Mesenchymal stem cell (in vitro differentiated cells and primary cell): ENCODE measurements around the gene FLAD1.

ENCODE experiments used
- DNase-seq: peaks from one replicate; pipeline ENCODE4 v3.0.0-alpha.2; 2013
- H2AFZ ChIP-seq: one replicate; pipeline ENCODE4 v1.6.1; 2013; ENCODE audit warnings: low read depth, mild to moderate bottlenecking, control low read depth, inconsistent platforms, low read length, moderate library complexity
- H2AK5ac ChIP-seq: 2 replicates; pipeline ENCODE4 v1.6.1; 2013; ENCODE audit warnings: low read length, moderate library complexity, mild to moderate bottlenecking, inconsistent platforms; ENCODE audit not compliant: severe bottlenecking
- H2BK120ac ChIP-seq: one replicate; pipeline ENCODE4 v1.6.1; 2013; ENCODE audit warnings: low read depth, mild to moderate bottlenecking, inconsistent platforms, low read length, moderate library complexity
- H2BK12ac ChIP-seq, 2 experiments: one replicate each; pipeline ENCODE4 v1.6.1; 2013; ENCODE audit warnings: inconsistent platforms in 2 of 2, low read length in 2 of 2, mild to moderate bottlenecking in 2 of 2, moderate library complexity in 2 of 2, control low read depth in 1 of 2
- H2BK15ac ChIP-seq: one replicate; pipeline ENCODE4 v1.6.1; 2013; ENCODE audit warnings: mild to moderate bottlenecking, low read depth, inconsistent platforms; ENCODE audit not compliant: poor library complexity, severe bottlenecking
- H2BK5ac ChIP-seq: 2 replicates; pipeline ENCODE4 v1.6.1; 2013; ENCODE audit warnings: low read depth, mild to moderate bottlenecking, low read length, control low read depth, inconsistent platforms; ENCODE audit not compliant: poor library complexity, severe bottlenecking
- H3K14ac ChIP-seq, 2 experiments: one replicate each; pipeline ENCODE4 v1.6.1; 2013; ENCODE audit warnings: inconsistent platforms in 2 of 2, low read length in 2 of 2, control low read depth in 1 of 2, mild to moderate bottlenecking in 1 of 2, moderate library complexity in 1 of 2
- H3K18ac ChIP-seq, 2 experiments: one replicate each; pipeline ENCODE4 v1.6.1; 2013; ENCODE audit warnings: inconsistent platforms in 2 of 2, low read length in 2 of 2, control low read depth in 1 of 2, low read depth in 1 of 2, mild to moderate bottlenecking in 1 of 2
- H3K23ac ChIP-seq, 2 experiments: one replicate each; pipeline ENCODE4 v1.6.1; 2013; ENCODE audit warnings: inconsistent platforms in 2 of 2, low read length in 2 of 2, mild to moderate bottlenecking in 2 of 2, moderate library complexity in 2 of 2, control low read depth in 1 of 2
- H3K27ac ChIP-seq: 2 replicates; pipeline ENCODE4 v1.5.1; 2013; ENCODE audit warnings: mild to moderate bottlenecking, moderate library complexity, low read length, control low read depth, inconsistent platforms; ENCODE audit not compliant: poor library complexity, severe bottlenecking
- H3K27me3 ChIP-seq, 2 experiments: 2 replicates each; pipeline versions ENCODE4 v1.6.1 to v1.7.0; 2013; ENCODE audit warnings: low read length in 2 of 2, mild to moderate bottlenecking in 2 of 2, moderate library complexity in 2 of 2, control low read depth in 1 of 2, inconsistent platforms in 1 of 2; ENCODE audit not compliant: control insufficient read depth in 1 of 2, insufficient read depth in 1 of 2
- H3K36me3 ChIP-seq, 2 experiments: 2 replicates each; pipeline versions ENCODE4 v1.6.1 to v1.7.0; 2013; ENCODE audit warnings: low read length in 2 of 2, control low read depth in 1 of 2, inconsistent platforms in 1 of 2, low read depth in 1 of 2, mild to moderate bottlenecking in 1 of 2; ENCODE audit not compliant: insufficient read depth in 2 of 2, control insufficient read depth in 1 of 2
- H3K4ac ChIP-seq, 2 experiments: one replicate each; pipeline ENCODE4 v1.6.1; 2013; ENCODE audit warnings: inconsistent platforms in 2 of 2, low read length in 2 of 2, mild to moderate bottlenecking in 2 of 2, moderate library complexity in 2 of 2, control low read depth in 1 of 2, low read depth in 1 of 2
- H3K4me1 ChIP-seq: 2 replicates; pipeline ENCODE4 v1.6.1; 2013; ENCODE audit warnings: low read depth, low read length, control low read depth; ENCODE audit not compliant: control insufficient read depth, insufficient read depth
- H3K4me2 ChIP-seq: 2 replicates; pipeline ENCODE4 v1.6.1; 2013; ENCODE audit warnings: low read length, mild to moderate bottlenecking, inconsistent platforms; ENCODE audit not compliant: poor library complexity, severe bottlenecking
- H3K4me3 ChIP-seq, 2 experiments: 2 replicates each; pipeline versions ENCODE4 v1.5.1 to v1.7.0; 2013; ENCODE audit warnings: low read length in 2 of 2, mild to moderate bottlenecking in 2 of 2, control low read depth in 1 of 2, low read depth in 1 of 2; ENCODE audit not compliant: insufficient read depth in 1 of 2
- H3K79me1 ChIP-seq: replicated peaks from 2 replicates; pipeline ENCODE4 v1.6.1; 2013; ENCODE audit warnings: mild to moderate bottlenecking, control low read depth, low read length, inconsistent platforms; ENCODE audit not compliant: poor library complexity, severe bottlenecking
- H3K9ac ChIP-seq: 2 replicates; pipeline ENCODE4 v1.7.0; 2013; ENCODE audit warnings: mild to moderate bottlenecking, low read length, moderate library complexity
- H3K9me3 ChIP-seq: 2 replicates; pipeline ENCODE4 v1.7.0; 2013; ENCODE audit warnings: mild to moderate bottlenecking, low read length; ENCODE audit not compliant: control insufficient read depth
- H4K8ac ChIP-seq: one replicate; pipeline ENCODE4 v1.6.1; 2013; ENCODE audit warnings: inconsistent platforms, mild to moderate bottlenecking, low read length, moderate library complexity
- H4K91ac ChIP-seq: one replicate; pipeline ENCODE4 v1.6.1; 2013; ENCODE audit warnings: mild to moderate bottlenecking, low read length, inconsistent platforms
- WGBS: methylation state at CpG from one replicate; pipeline ENCODE4 v1.1.7; 2013; ENCODE audit warnings: mixed read lengths; 5-methylcytosine and 5-hydroxymethylcytosine counted together

Gene FLAD1

GRCh38 chr1:155037851-155038441, 54.8 kb downstream of the FLAD1 start:
- Histone ChIP-seq H3K4me3 (no peak overlapping the region), H3K9me3 (no peaks in the 10 kb centered on the region), H2BK5ac (no peak overlapping the region), H2BK120ac (no peak overlapping the region), H2AK5ac (no peak overlapping the region), H2AFZ (no peak overlapping the region), H3K36me3 (no peaks in the 10 kb centered on the region), H3K23ac (no peak overlapping the region), H4K91ac (no peak overlapping the region), H3K4me2 (no peak overlapping the region), H3K27me3 (peaks cover 0 to 28% of the 10 kb centered on the region in 2 experiments), H3K27ac (no peak overlapping the region), H2BK12ac (no peak overlapping the region), H3K14ac (no peak overlapping the region), H3K4me1 (no peaks in the 10 kb centered on the region), H3K4ac (no peak overlapping the region), H4K8ac (no peak overlapping the region), H3K18ac (no peak overlapping the region), H3K9ac (no peak overlapping the region), H2BK15ac (no peak overlapping the region), H3K79me1 (no peaks in the 10 kb centered on the region)
- WGBS = 93% methylated on average over 6 of the region's 6 CpGs
- no peak for DNase-seq

GRCh38 chr1:155038602-155039307, 55.6 kb downstream of the FLAD1 start:
- Histone ChIP-seq H3K4ac (no peak overlapping the region), H3K9ac (no peak overlapping the region), H4K8ac (no peak overlapping the region), H3K4me2 (no peak overlapping the region), H2BK12ac (no peak overlapping the region), H3K14ac (no peak overlapping the region), H3K4me3 (no peak overlapping the region), H2AK5ac (no peak overlapping the region), H2AFZ (no peak overlapping the region), H2BK120ac (no peak overlapping the region), H3K23ac (no peak overlapping the region), H3K9me3 (no peaks in the 10 kb centered on the region), H2BK15ac (no peak overlapping the region), H3K18ac (no peak overlapping the region), H3K4me1 (peaks cover 2% of the 10 kb centered on the region), H3K79me1 (no peaks in the 10 kb centered on the region), H3K27ac (no peak overlapping the region), H4K91ac (no peak overlapping the region), H2BK5ac (peak overlapping the region; percentile 8), H3K27me3 (peaks cover 0 to 27% of the 10 kb centered on the region in 2 experiments), H3K36me3 (no peaks in the 10 kb centered on the region)
- DNase-seq = peak; percentile 63
- 55% methylated on average over 8 of the region's 8 CpGs for WGBS

GRCh38 chr1:155039308-155039669, 56.1 kb downstream of the FLAD1 start:
- WGBS = 84% methylated on average over 2 of the region's 4 CpGs
- H3K9me3 ChIP-seq = no peaks in the 10 kb centered on the region
- H3K4ac ChIP-seq = no peak overlapping the region
- H3K9ac ChIP-seq = no peak overlapping the region
- no peak for DNase-seq
- H3K4me3 ChIP-seq = no peak overlapping the region
- no peak overlapping the region for H2BK5ac ChIP-seq
- H2AK5ac ChIP-seq = no peak overlapping the region
- no peaks in the 10 kb centered on the region for H3K36me3 ChIP-seq
- H3K4me1 ChIP-seq = peaks cover 2% of the 10 kb centered on the region
- H4K91ac ChIP-seq = no peak overlapping the region
- H3K23ac ChIP-seq = peak overlapping the region in 1 of 2 experiments; percentile 14
- no peak overlapping the region for H2BK15ac ChIP-seq
- no peak overlapping the region for H2AFZ ChIP-seq
- no peak overlapping the region for H4K8ac ChIP-seq
- H3K79me1 ChIP-seq = no peaks in the 10 kb centered on the region
- peaks cover 0 to 21% of the 10 kb centered on the region in 2 experiments for H3K27me3 ChIP-seq
- no peak overlapping the region for H3K18ac ChIP-seq
- no peak overlapping the region for H2BK120ac ChIP-seq
- no peak overlapping the region for H3K14ac ChIP-seq
- H3K27ac ChIP-seq = no peak overlapping the region
- H2BK12ac ChIP-seq = no peak overlapping the region
- no peak overlapping the region for H3K4me2 ChIP-seq

- no peak overlapping the region for H3K4ac ChIP-seq
- no peak overlapping the region for H3K4me3 ChIP-seq
- H2AK5ac ChIP-seq = no peak overlapping the region
- H3K4me1 ChIP-seq = peaks cover 12% of the 10 kb centered on the region
- no peak for DNase-seq
- no peak overlapping the region for H3K18ac ChIP-seq
- no peak overlapping the region for H2AFZ ChIP-seq
- no peaks in the 10 kb centered on the region for H3K79me1 ChIP-seq
- H4K91ac ChIP-seq = no peak overlapping the region
- 93% methylated on average over 14 of the region's 14 CpGs for WGBS
- H4K8ac ChIP-seq = no peak overlapping the region
- no peak overlapping the region for H2BK120ac ChIP-seq
- H3K36me3 ChIP-seq = no peaks in the 10 kb centered on the region
- no peak overlapping the region for H3K4me2 ChIP-seq
- H3K23ac ChIP-seq = no peak overlapping the region
- H2BK5ac ChIP-seq = no peak overlapping the region
- no peak overlapping the region for H3K27ac ChIP-seq
- no peak overlapping the region for H2BK12ac ChIP-seq
- peaks cover 0 to 19% of the 10 kb centered on the region in 2 experiments for H3K27me3 ChIP-seq
- no peaks in the 10 kb centered on the region for H3K9me3 ChIP-seq
- H3K14ac ChIP-seq = no peak overlapping the region
- H2BK15ac ChIP-seq = no peak overlapping the region
- H3K9ac ChIP-seq = no peak overlapping the region
Measured at GRCh38 chr1:155040358-155041093, 57.4 kb downstream of the FLAD1 start.
